Measurements from ENCODE around the gene NENF.
"Not testable (repeated sequence)": the region's sequence is repeated elsewhere in the genome, so short reads cannot be mapped to it uniquely, and the experiment has no call there.

Gene NENF

DNA sequence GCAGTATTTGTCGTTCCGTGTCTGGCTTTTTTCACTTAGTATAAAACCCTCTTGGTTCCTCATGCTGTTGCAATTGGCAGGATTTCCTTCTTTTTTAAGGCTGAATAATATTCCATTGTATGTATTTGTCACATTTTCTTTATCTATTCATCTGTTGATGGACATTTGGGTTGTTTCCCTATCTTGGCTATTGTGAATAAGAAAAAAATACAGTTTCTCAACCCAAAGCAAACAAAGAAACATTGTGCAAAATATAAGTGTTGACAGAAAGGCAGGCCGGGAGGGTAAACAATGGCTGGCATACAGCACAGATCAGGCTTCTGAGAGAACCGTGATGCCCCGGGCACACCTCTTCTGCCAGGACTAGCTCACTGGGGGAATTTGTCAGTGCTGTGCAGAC is 26.9 kb downstream of the NENF start:
- no peak for DNase-seq (ENCODE audit: low read depth, low spot score)

DNA sequence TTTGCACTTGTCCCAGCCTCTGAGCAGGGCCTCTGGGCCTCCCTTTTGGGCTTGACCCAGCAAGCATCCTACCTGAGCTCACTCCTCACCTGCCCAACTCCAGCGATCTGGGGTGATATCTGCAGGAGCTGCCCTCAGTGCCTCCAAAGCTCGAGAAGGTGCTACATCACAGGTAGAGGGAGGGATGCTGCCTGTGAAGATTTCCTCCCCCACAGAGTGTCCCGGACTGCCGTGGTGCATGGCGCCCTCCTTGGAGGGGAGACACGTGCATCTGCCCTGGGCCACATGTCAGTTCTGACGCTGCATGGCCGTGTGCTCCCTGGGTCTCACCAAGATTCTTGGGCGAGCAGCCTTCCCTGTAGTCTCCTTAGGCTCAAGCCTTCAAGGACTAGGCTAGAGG is 27.7 kb downstream of the NENF start:
- DNase-seq (ENCODE audit: low read depth, low spot score), result no peak

DNA sequence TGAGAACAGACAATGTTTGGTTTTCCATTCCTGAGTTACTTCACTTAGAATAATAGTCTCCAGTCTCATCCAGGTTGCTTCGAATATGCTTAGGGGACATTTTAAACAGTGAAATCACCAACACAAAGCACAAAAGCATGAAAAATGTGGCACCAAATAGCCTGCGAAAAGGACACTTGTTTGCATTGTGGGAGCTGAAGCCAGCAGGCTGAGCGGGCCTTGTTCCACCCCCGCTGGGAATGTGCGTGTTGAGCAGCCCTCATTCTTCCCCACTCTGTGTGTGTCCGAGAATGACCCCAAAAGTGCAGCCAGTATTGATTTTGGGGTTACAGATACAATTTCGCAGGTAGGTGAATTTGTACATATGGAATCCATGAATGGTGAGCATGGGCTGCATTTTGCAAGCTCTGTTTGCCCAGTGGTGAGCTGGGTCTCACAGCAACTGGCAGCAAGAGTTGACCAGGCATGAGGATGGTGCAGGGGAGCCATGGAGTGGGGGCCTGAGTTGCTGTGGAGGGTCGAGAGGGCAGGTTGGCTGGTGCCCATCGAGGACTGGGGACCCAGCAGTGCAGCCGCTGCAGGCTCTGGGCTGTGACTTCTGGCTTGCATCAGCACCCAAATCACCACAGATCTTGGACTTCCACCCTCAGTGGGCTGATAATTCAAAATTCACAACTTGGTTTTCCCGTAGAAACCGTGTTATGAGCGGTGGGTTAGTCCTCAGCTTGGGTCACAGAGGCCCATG is 29.4 kb downstream of the NENF start:
- no peak for DNase-seq (ENCODE audit: low read depth, low spot score)

DNA sequence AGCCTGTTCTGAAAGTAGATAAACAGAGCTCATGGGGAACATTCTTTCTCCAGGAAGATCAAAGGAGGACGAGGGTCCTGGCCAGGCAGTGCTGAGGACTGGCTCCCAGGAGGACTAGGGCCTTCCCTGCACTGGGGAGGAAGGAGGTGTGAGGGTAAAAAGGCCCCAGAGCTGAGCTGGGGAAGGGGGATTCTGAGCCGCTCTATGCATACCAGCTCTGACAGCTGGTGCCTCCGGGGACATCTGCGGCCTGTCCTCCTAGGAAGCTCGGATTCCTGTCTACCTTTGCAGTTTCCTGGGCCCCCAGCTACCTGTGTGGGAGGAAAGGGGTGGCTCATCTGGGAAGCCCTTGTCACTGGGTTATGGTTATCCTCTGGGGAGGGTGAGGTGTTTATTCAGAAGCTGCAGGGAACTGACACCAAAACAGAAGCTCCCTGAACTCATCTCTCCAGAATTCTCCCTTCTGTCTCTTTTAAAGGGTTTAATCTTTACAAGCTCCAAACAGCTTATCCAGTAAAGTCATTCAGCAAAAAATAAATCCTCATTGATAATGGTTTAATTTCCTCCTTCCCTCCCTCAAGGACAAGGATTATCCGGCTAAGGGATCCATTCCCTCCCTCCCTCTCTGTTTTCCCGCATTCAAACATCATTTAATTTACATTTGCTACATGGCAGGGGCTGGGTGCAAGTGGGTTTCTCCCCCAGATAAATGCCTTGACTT is 31.0 kb downstream of the NENF start:
- no peak for DNase-seq (ENCODE audit: low read depth, low spot score)

DNA sequence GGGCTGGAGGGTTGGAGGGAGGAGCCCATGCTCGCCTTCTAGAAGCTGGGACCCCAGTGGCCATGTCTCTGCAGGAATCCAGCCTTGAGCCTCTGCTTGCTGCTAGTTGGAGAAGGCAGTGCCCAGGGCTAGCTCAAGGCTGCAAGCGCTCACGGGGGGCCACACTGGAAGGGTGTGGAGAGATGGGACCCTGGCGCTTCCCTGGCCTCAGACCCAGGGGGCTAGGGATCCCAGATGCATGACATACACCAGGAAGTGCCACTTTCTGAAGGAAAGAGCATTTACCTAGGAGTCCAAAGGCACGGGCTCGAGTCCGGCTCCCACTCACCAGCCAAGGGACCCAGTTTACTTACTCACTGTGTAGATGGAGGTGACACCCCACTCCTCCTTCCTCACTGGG is 32.6 kb downstream of the NENF start:
- no peak for DNase-seq (ENCODE audit: low read depth, low spot score)

DNA sequence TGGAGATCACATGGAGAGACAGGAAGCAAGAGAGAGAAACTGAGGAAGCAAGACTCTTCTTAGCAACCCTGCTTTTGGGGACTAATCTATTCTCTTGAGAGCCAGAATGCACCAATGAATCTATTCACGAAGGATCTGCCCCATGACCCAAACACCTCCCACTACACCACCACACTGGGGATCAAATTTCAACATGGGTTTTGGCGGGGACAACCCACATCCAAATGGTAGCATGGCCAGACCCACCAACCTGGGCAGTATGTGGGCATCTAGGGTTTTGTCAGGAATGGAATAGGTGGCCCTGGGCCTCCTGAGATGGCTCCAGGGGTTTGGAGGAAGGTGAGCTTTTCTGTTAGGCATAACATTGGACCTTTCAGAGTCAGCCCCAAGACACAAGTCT is 33.7 kb downstream of the NENF start:
- DNase-seq (ENCODE audit: low read depth, low spot score), result no peak

DNA sequence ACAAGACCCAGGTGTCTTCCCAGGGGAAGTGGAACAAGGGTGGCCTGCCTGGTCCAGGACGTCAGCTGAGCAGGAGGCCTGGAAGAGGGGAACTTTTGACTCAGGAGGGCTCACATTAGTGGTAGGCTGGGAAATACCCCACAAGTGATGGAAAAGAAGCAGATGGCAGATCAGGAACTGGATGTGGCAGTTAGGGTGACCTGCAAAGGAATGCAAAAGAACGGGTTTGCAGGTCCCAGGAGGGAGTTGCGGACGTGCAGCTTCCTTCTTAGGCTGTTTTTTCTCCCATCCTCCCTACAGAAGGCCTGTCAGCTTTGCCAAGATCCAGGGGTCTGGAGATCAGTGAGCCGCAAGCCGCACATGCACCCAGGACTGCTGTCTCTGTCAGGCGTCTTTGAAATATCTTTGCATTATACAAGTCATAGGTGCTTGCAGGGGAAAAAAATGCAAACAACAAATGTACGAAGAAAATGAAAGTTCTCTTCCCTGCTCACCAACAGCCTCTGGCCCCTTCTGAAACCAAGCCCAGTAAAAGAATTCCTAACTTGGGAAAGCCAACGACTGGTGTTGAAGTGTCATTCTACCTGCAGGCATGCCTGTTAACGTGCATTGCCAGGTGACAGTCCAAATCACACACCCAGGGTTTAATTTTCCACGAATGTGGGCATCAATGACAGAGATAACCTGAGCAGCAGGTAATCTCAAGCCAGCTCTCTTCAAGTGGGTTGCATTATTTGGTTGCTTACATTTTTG is 34.4 kb downstream of the NENF start:
- no peak for DNase-seq (ENCODE audit: low read depth, low spot score)

DNA sequence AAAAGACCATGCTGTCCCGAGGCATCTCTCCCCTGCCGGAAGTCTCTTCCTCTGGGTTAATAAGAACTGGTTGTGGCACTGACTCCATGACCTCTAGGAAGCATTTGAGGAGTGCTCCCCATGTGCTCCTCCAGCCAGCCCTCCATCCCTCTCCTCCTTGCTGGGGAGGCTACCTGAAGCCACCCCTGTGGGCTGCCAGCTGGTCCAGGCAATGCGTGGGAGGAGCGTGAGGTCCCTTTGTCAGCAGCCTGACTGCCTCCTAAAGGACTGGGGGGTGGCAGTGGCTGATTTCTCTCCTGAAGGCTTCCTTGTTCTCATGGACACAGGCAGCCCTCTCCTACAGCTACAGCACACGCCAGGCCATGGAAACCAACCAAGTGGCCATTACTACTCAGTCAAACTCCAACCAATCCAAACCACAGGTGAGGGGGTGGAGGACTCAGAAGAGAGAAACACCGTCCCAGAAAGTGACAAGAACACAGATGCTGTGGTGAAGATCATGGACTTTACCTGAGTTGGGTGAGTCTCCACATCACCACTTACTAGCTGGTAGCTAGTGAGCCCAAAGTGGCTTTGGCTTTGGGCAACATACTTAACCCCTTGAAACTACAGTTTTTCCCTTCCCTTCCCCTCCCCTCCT is 35.2 kb downstream of the NENF start:
- no peak for DNase-seq (ENCODE audit: low read depth, low spot score)

DNA sequence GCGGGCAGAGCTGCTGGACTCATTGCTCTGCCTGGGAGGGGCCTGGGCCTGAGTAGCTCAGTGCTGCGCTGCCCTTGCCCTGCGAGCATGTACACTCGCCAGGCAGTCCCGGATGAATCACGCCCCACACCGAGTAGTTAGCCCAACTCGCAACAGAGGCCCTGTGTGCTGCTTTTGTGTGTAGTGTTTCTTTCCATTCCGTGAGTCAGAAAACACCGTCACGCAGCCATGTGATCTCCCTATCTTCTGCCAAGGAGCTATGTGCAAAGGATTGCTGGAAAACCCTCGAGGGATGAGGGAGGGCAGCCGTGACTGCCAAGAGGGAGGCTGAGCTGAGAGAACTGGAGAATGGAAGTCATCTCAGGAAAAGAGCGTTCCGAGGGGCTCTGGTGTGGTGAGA is 37.3 kb downstream of the NENF start:
- DNase-seq (ENCODE audit: low read depth, low spot score), result peak; percentile 75

DNA sequence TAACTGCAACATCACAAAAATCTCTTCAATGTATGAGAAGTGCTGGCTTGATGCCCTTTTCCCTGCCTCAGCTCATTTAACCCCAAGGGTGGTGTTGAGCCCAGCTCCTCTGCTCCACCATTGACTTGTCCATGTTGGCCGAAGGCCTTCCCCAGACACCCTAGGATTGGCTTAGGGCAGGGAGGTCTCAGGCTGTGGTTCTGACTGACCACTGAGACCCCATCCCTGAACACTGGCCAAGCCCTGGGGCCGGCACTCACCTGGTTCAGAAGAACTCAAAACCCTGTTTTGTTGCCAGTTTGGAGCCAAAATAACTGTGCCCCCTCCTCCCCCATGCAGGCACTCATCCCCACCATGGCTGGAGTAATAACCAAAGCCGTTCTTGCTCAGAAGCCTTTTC is 38.6 kb downstream of the NENF start:
- no peak for DNase-seq (ENCODE audit: low read depth, low spot score)

DNA sequence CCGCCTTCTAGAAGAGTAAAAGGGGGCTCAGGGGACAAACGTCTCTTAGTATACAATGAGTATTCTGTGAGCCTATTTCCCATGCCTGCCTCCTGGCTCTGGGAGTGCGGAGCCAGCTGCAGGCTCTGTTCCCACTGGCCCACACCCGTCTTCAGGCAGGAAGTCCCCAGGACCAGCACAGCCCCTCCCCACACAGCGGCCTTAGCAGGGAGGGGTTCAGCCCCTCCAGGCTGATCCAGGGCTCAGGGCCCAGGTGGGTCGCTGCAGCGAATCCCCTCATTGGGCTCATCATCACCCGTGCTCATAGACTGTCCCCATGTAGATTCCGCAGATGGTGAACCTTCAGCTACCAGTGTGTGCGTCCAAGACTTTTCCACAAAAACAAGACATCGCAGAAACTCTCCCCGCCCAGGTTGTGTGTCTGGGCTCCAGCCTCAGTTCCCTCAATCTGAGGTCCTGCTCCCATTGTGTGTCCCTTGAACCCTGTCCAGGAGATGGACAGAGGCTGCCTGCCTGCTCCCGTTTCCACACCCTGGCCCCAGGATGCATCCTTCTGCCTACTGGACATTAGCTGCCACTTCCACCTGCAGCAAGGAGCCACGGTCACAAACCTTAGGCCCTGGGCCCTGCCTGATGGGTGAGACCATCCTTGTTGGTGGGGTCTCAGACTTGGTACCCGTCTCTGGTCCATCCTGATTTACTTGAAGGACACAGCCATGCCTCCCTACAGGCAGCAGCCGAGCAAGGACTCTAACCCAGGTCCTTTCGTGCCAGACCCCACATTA is 39.4 kb downstream of the NENF start:
- DNase-seq (ENCODE audit: low read depth, low spot score), result no peak

DNA sequence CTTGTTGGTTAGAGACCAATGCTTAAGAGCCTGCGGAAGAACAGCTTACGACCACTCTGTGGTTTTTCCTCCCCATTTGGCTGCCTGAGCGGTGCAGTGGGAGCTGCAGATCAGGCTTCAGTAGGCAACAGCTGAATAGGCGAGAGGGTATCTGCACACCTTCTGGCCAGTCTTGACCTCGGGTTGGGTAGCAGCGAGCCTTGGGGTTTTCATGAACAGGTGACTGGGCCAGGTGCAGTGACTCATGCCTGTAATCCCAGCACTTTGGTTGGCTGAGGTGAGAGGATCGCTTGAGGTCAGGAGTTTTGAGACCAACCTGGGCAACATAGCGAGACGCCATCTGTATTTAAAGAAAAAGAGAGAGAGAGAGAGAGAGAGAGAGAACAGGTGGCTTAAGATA is 41.0 kb downstream of the NENF start:
- DNase-seq (ENCODE audit: low read depth, low spot score), result no peak

DNA sequence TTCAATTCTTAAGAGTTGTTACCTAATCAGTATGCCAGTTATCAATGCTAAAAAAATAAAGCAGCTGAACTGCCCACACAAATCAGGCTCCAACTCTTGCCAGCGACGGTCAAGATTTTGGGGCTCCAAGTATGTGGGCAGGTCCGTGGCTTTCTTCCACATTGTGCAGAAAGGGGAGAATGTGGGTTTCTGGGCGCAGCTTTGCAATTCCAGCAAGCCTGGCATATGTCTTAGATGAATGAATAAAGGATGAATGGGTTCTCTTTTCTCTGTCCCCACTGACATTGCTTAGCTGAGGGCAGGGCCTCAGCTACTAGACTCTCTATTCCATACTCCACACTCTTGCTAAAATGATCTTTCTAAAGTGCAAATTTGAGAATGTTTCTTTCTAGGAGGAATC is 42.4 kb downstream of the NENF start:
- DNase-seq (ENCODE audit: low read depth, low spot score), result no peak

DNA sequence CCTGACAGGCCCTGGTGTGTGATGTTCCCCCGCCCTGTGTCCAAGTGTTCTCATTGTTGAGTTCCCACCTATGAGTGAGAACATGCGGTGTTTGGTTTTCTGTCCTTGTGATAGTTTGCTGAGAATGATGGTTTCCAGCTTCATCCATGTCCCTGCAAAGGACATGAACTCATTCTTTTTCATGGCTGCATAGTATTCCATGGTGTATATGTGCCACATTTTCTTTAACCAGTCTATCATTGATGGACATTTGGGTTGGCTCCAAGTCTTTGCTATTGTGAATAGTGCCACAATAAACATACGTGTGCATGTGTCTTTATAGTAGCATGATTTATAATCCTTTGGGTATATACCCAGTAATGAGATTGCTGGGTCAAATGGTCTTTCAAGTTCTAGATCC is 43.1 kb downstream of the NENF start:
- DNase-seq (ENCODE audit: low read depth, low spot score), result not testable (repeated sequence)

DNA sequence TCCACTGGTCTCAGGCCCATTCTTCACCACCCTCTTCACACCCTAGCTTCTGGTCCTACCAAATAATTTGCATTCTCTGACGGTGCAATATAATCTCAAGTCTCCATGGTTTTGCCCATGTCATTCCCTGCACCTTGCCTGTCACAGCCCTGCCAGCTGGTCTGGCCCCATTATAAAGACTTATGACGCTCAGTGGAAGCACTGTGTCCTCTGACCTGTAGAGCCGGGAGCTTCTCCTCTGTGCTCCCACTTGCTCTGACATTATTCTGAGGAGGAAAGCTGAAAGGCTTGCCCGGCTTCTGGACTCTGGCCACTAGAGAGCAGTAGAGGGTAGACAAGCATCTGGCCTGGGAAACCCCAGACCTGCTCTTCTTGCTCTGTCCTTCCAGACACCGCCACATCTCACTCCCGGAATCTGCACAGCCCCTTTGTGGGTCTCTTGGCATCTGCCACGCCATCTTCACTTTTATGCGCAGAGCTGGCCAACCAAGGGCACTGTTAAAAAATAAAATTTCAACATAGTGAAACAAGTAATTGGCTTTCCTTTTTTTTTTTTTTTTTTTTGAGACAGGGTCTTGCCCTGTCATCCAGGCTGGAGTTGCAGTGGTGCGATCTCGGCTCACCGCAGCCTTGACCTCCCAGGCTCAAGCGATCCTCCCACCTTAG is 44.4 kb downstream of the NENF start:
- DNase-seq (ENCODE audit: low read depth, low spot score), result peak; percentile 72

DNA sequence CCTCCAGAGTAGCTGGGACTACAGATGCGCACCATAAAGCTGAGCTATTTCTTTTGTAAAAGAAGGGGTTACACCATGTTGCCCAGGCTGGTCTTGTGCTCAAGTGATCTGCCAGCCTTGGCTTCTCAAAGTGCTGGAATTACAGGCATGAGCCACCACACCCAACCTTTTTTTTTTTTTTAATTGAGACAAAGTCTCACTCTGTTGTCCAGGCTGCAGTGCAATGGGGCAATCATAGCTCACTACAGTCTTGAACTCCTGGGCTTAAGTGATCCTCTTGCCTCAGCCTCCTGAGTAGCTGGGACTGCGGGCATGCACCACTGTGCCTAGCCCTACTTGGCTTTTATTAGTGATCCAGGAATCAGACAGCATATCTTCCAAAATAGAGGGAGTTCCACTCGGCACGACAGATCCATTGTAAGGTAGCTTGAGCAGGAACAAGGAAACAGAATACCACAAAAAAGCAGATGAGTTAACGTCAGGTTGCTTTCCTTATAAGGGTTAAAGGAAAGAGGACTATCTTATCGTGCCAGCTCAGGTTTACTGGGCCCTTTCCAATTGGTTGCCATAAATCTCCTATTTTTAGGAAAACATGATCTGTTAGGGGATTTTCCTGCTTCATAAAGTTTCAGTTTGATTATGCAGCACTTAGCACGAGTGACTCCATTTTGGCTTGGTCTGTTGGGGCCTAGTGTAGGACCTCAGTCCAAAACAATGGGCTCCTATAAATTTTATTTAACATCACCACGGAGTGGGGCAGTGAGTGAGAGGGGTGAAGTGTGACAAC is 45.2 kb downstream of the NENF start:
- DNase-seq (ENCODE audit: low read depth, low spot score), result no peak

DNA sequence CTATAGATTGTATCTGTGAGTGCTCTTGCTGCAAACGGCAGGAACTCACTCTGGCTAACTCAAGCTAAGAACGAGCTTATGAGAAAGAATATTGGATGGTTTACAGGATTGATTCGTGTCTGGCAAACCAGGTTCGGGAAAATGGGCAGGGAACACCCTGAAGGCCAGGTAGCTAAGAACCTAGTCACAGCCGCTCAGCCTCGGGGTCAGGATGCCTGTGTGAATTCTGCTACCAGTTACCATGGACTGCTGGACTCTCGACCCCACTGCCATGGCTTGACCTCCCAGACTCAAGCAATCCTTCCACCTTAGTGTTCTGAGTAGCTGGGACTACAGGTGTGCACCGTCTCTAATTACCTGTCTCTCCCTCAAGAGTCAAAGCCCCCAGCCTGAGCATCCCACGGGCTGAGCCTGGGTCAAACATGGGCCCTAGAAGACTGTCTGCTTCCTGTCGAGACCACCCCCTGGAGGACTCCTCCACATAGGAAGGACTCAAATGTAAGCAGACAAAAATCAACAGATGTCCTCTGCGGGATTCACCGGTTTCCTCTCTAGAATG is 45.8 kb downstream of the NENF start:
- DNase-seq (ENCODE audit: low read depth, low spot score), result no peak

DNA sequence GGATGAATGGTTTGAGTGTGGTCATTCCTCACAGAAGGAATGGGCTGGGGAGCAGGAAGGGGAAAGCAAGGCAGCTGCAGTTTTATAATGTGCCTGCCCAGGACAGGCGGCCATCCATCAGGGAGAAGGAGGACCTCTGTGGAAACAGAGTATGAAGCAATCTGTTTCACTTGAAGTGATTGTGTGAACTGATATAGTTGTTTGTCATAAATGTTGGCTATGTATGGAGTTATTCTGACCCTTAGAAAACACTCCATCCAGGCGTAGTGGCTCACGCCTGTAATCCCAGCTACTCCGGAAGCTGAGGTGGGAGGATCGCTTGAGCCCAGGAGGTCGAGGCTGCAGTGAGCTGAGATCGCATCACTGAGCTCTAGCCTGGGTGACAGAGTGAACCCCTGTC is 46.5 kb downstream of the NENF start:
- DNase-seq (ENCODE audit: low read depth, low spot score), result no peak

DNA sequence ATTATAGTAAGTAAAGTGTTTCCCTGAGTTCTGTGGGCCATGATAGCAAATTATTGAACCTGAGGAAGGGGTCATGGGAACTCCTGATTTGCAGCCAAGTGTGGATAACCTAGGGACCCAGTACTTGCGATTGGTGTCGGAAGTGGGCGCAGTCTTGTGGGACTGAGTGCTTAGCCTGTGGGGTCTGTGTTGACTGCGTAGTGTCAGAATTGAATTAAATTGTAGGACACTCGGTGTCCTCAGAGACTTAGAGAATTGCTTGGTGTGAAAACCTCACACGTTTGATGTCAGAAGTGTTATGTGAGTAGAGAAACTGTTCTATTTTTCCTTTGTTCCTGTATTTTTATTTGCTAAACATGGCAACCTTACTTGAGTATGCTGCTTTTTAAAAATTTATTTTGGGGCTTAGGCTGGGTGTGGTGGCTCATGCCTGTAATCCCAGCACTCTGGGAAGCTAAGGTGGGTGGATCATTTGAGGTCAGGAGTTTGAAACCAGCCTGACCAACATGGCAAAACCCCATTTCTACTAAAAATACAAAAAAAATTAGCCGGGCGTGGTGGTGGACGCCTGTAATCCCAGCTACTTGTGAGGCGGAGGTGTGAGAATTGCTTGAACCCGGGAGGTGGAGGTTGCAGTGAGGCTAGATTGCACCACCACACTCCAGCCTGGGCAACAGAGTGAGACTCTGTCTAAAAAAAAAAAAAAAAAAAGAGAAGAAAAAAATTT is 48.2 kb downstream of the NENF start:
- DNase-seq (ENCODE audit: low read depth, low spot score), result not testable (repeated sequence)
